ENCODE measurements around the gene LRRC56. TPM values are rescaled to one million over a fixed set of nuclear protein-coding genes. Genes with fewer than 3 reads are reported as not detected.

LRRC56 gene
- polyA plus RNA-seq, 2 of the 4 experiments (the other 2 are of a cell fraction) = 0.32 to 1.0 TPM

GRCh38 chr11:601573-602245 is 64.4 kb downstream of the LRRC56 start:
- ChIA-PET POLR2A (interaction anchor here (1.1 kb wide), 1 partner anchor 12 kb away, joined by 3 read pairs; no protein-coding TSS in a partner anchor), CTCF (interaction anchor here (0.9 to 1.7 kb wide), 7 partner anchors 9 to 47 kb away, joined by 3 to 8 read pairs (median 4); no protein-coding TSS in a partner anchor)
- Histone ChIP-seq H3K9me3 (no peaks in the 10 kb centered on the region), H3K4me2 (no peak overlapping the region), H3K4me1 (peaks cover 13% of the 10 kb centered on the region), H3K27ac (no peak overlapping the region), H3K4me3 (no peak overlapping the region)
- FAIRE-seq (no peak), DNase-seq (ENCODE audit: low read depth in 1 of 2, low spot score in 1 of 2) (no peak), ATAC-seq (no peak)
- TF ChIP-seq E2F6 (IDR thresholded peaks at IDR 0.05; ENCODE audit: borderline replicate concordance, low read depth) = no peak
- no peak for TF ChIP-seq SREBF2 (IDR thresholded peaks at IDR 0.05)
- TF ChIP-seq SMC3 (IDR thresholded peaks at IDR 0.05) = no peak
- no peak for TF ChIP-seq RFX5 (IDR thresholded peaks at IDR 0.05)
- no peak for TF ChIP-seq HOXA7 (CRISPR knock-in tag; IDR thresholded peaks at IDR 0.05)
- no peak for TF ChIP-seq HOXB13 (CRISPR knock-in tag; IDR thresholded peaks at IDR 0.05; ENCODE audit: low read depth)
- no peak for TF ChIP-seq REST (IDR thresholded peaks at IDR 0.05)
- TF ChIP-seq NFE2L2 (conservative IDR thresholded peaks at IDR 0.05; ENCODE audit: low read length) = no peak
- no peak for TF ChIP-seq FOSL2 (IDR thresholded peaks at IDR 0.05)
- no peak for TF ChIP-seq FOSL2 (CRISPR knock-in tag; IDR thresholded peaks at IDR 0.05)
- WGBS (ENCODE audit: missing lambda C conversion rate) = 93% methylated on average over 23 of the region's 23 CpGs

- Histone ChIP-seq H3K4me2 (no peak overlapping the region), H3K4me1 (peaks cover 13% of the 10 kb centered on the region), H3K4me3 (no peak overlapping the region), H3K27ac (no peak overlapping the region), H3K9me3 (no peaks in the 10 kb centered on the region)
- 91% methylated on average over 12 of the region's 13 CpGs for WGBS (ENCODE audit: missing lambda C conversion rate)
- FAIRE-seq = no peak
- no peak for DNase-seq (ENCODE audit: low read depth in 1 of 2, low spot score in 1 of 2)
- CTCF ChIA-PET = interaction anchor here (1.0 to 1.7 kb wide), 2 partner anchors 10 to 49 kb away, joined by 3 read pairs; no protein-coding TSS in a partner anchor
- ATAC-seq = no peak
- TF ChIP-seq RARB (CRISPR knock-in tag; IDR thresholded peaks at IDR 0.05) = no peak
- TF ChIP-seq POLR2A (IDR thresholded peaks at IDR 0.05; ENCODE audit: low read length) = no peak
- no peak for TF ChIP-seq FOSL2 (IDR thresholded peaks at IDR 0.05)
- no peak for TF ChIP-seq FOSL2 (CRISPR knock-in tag; IDR thresholded peaks at IDR 0.05)
- no peak for TF ChIP-seq JUNB (IDR thresholded peaks at IDR 0.05)
- TF ChIP-seq TFCP2L1 (CRISPR knock-in tag; IDR thresholded peaks at IDR 0.05) = no peak
- no peak for TF ChIP-seq MAZ (IDR thresholded peaks at IDR 0.05; ENCODE audit: borderline replicate concordance, low read depth, low read length)
- no peak for TF ChIP-seq PHF8 (IDR thresholded peaks at IDR 0.05; ENCODE audit: borderline replicate concordance, low read depth)
- TF ChIP-seq RFX5 (IDR thresholded peaks at IDR 0.05) = no peak
- TF ChIP-seq BCL3 (IDR thresholded peaks at IDR 0.05) = no peak
- no peak for TF ChIP-seq NFE2L2 (conservative IDR thresholded peaks at IDR 0.05; ENCODE audit: low read length)
- no peak for TF ChIP-seq RNF2 (IDR thresholded peaks at IDR 0.05; ENCODE audit: borderline replicate concordance, low read depth)
- no peak for TF ChIP-seq ESRRA (IDR thresholded peaks at IDR 0.05; ENCODE audit: borderline replicate concordance, low read length)
- no peak for TF ChIP-seq MAFK (IDR thresholded peaks at IDR 0.05; ENCODE audit: partially characterized antibody)
- TF ChIP-seq RAD21 (conservative IDR thresholded peaks at IDR 0.05 in 1 of 2, IDR thresholded peaks at IDR 0.05 in 1 of 2) = no peak
- no peak for TF ChIP-seq EHMT2 (IDR thresholded peaks at IDR 0.05; ENCODE audit: low read depth)
- TF ChIP-seq RCOR1 (IDR thresholded peaks at IDR 0.05; ENCODE audit: low read depth, low read length) = no peak
- no peak for TF ChIP-seq GATA3 (IDR thresholded peaks at IDR 0.05; ENCODE audit: borderline replicate concordance)
- no peak for TF ChIP-seq PBX3 (IDR thresholded peaks at IDR 0.05)
- POLR2A ChIA-PET = no interaction called here
Measured at GRCh38 chr11:603154-603553, 65.8 kb downstream of the LRRC56 start.
